AG10803 (cell line): ENCODE data around the gene POU6F1.

Experiments used
- DNase-seq: peaks from one replicate; pipeline ENCODE4 v3.0.0; 2010; ENCODE audit warnings: low read depth
- H3K4me3 ChIP-seq: 2 replicates; pipeline ENCODE4 v1.5.1; 2011; ENCODE audit warnings: mild to moderate bottlenecking, low read length, control low read depth
- TF ChIP-seq, protein P1 (sequence below): conservative IDR thresholded peaks from 2 replicates; pipeline ENCODE4 v1.5.1; 2011; ENCODE audit warnings: mild to moderate bottlenecking, low read length, control low read depth, inconsistent platforms

The POU6F1 gene

GRCh38 chr12:51219322-51219721 is 1.5 kb upstream of the POU6F1 start:
- no peak overlapping the region for H3K4me3 ChIP-seq
- TF ChIP-seq, protein P1, sequence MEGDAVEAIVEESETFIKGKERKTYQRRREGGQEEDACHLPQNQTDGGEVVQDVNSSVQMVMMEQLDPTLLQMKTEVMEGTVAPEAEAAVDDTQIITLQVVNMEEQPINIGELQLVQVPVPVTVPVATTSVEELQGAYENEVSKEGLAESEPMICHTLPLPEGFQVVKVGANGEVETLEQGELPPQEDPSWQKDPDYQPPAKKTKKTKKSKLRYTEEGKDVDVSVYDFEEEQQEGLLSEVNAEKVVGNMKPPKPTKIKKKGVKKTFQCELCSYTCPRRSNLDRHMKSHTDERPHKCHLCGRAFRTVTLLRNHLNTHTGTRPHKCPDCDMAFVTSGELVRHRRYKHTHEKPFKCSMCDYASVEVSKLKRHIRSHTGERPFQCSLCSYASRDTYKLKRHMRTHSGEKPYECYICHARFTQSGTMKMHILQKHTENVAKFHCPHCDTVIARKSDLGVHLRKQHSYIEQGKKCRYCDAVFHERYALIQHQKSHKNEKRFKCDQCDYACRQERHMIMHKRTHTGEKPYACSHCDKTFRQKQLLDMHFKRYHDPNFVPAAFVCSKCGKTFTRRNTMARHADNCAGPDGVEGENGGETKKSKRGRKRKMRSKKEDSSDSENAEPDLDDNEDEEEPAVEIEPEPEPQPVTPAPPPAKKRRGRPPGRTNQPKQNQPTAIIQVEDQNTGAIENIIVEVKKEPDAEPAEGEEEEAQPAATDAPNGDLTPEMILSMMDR = no peak
- no peak for DNase-seq

DNA sequence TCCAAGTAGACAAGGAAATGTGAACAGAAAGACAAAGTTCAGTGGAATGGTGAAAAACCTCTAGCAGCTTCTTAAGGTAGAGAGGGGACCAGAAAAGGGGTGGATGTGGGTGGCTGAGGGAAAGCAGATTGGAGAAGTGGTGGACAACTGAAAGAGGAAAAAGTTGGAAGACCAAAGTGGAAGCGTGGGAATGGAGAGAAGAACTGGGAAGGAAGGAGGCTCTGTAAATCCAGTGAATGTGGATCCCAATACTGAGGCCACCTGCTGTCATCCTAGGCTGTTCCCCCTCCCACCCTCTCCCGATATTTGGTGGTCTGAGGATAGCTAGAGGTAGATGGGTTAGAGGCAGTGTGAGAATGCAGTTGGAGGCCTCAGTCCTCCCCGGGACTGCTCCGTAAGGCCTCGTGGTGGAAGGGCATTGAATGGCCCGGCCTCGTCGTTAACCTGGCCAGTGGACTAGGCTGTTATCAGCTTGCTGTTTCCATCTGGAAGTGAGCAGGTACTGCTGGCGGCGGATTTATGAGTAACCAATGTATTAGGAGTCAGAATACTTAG is 822 bp upstream of the POU6F1 start:
- TF ChIP-seq, protein P1 = no peak
- DNase-seq = no peak
- peak overlapping the region; percentile 81 for H3K4me3 ChIP-seq

DNA sequence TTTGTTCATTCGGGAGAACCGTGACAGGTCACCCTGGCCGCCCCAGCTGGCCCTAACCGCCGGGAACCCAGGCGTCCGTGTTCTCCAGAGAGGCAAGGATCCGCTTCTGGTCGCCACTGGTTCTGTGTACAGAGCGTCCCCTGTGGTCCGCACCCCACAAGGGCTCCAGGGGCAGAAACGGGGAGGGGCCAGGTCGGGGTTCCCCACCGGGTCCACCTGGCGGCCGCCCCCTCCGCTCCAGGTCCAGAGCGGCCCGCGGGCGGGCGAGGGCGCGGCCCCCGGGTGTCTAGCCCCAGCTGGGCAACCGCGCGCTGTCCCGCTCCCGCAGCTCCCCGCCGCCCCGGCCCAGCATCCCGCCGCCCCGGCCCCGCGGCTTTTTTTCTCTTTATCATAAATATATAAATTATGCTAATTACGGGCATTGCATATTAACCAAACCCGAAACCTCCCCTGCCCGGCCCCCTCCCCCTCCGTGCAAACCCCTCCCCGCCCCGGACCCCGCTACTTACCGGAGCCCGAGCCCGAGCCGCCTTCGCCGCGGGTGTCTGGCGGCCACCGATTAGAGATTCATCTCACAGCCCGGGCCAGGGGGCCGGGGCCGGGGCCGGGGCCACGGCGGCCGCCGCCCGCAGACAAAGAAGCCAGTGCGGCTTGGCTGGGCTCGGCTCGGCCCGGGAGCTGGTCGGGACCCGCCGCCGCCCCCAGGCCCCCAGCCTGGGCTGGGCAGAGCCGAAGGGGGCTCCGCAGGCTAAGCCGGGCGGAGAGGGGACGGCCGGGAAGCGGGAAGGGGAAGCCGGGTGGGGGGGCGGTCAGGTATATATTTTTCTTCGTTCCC is 512 bp downstream of the POU6F1 start:
- H3K4me3 ChIP-seq = peak overlapping the region; percentile 81
- TF ChIP-seq, protein P1 = peak; percentile 28
- DNase-seq = no peak

- DNase-seq = no peak
- H3K4me3 ChIP-seq = peak overlapping the region; percentile 81
Measured at GRCh38 chr12:51216642-51217041, 1.2 kb downstream of the POU6F1 start.

DNA sequence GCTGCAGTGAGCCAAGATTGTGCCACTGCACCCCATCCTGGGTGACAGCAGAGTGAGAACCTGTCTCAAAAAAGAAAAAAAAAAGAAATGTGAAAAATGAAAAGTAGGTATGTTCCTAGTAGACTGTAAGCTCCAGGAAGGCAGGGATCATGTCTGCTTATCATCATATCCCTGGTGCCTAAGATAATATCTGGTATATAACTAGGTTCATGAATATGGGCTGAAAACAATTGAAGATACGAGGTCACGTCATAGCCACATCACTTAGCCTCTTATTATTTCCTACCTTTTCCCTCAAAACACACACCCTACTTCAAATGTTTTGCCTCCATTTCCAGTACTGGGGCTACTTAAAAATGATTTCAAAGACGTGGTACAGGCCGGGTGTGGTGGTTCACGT is 3.0 kb downstream of the POU6F1 start:
- TF ChIP-seq, protein P1 = no peak
- DNase-seq = no peak
- H3K4me3 ChIP-seq = no peak overlapping the region

More at GRCh38 chr12:51216642-51217041, 1.2 kb downstream of the POU6F1 start:
- TF ChIP-seq, protein P1 = no peak

DNA sequence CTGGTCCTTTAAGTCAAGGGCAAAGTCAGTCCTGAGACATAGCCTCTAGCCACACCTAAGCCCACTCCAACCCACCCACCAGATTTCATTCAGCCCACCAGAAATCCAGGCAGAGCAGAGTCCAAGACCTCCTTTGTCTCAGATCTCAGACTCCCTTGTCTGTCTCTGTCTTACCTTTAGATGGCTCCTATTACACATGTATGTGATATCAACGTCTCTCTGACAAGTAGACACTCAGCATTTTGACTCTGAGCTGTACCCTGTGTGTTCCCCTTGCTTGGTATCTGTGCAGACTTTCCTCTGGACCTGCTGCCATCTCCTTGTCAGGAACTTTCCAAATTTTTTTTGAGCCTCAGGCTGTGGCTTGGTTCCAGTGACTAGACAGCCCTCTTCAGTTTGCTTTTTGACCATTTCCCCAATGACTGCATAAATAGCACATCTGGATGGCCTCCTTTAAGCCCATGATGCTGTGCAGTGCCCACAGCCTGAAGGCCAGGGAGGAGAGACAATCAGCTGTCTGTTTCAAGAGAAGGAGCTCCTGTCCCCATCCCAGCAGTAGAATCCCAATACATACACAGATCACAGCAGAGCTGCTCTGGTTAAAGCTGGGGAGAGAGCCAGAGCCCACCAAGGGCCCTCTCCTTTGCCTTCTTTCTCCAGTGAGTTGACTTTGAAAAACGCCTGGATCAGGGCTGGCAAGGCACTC is 7.0 kb downstream of the POU6F1 start:
- TF ChIP-seq, protein P1 = no peak

More for the DNA sequence above, 7.0 kb downstream of the POU6F1 start:
- no peak for DNase-seq
- no peak overlapping the region for H3K4me3 ChIP-seq
